ENCODE results near the gene DHRS9. TPM values are rescaled to one million over a fixed set of nuclear protein-coding genes. Genes with fewer than 3 reads are reported as not detected.

The DHRS9 gene
- total RNA-seq, 3 donors from 2014 or later (not counting 1 experiment from before 2014, with no cell fraction given) = 2.4 TPM; not detected in 2

DNA sequence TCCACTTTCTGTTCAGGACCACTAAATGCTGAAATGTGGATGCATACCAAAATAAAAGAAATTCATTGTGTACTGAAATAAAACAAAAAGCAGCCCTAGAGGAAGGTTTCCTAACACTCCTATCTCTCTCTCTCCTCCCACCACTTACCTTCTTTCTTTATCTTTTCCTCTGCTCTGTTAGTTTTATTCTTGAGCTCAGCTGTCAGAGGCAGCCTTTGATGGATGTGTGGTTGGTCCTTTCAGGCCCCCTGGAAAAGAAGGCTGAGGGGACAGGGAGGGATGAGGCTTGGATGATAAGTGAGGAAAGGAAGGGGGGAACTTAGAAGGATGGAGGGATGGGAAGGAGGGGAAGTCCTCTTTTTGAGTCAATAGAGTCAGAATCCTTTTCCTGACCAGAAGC lies 47.6 kb downstream of the DHRS9 start:
- Mint-ChIP-seq H3K9me3 (no peaks in the 10 kb centered on the region), H3K27me3 (ENCODE audit: low read depth in 2 of 2) (peaks cover 5 to 6% of the 10 kb centered on the region in 2 donors), H3K36me3 (no peaks in the 10 kb centered on the region), H3K4me1 (no peaks in the 10 kb centered on the region), H3K27ac (no peak overlapping the region), H3K4me3 (no peak overlapping the region)
- Histone ChIP-seq H3K27me3 (ENCODE audit: control insufficient read depth, insufficient read depth, low read length) (no peaks in the 10 kb centered on the region), H3K4me1 (ENCODE audit: control insufficient read depth, insufficient read depth, low read length) (no peaks in the 10 kb centered on the region), H3K36me3 (ENCODE audit: control insufficient read depth, insufficient read depth, low read length) (no peaks in the 10 kb centered on the region), H3K27ac (ENCODE audit: low read length) (no peak overlapping the region), H3K4me3 (ENCODE audit: low read length) (no peak overlapping the region), H3K9me3 (ENCODE audit: control insufficient read depth, insufficient read depth, low read length) (no peaks in the 10 kb centered on the region)
- intact Hi-C loops (cut with micrococcal nuclease) = no loop called here
- ATAC-seq (no peak), DNase-seq (no peak)
- TF ChIP-seq, protein P1, sequence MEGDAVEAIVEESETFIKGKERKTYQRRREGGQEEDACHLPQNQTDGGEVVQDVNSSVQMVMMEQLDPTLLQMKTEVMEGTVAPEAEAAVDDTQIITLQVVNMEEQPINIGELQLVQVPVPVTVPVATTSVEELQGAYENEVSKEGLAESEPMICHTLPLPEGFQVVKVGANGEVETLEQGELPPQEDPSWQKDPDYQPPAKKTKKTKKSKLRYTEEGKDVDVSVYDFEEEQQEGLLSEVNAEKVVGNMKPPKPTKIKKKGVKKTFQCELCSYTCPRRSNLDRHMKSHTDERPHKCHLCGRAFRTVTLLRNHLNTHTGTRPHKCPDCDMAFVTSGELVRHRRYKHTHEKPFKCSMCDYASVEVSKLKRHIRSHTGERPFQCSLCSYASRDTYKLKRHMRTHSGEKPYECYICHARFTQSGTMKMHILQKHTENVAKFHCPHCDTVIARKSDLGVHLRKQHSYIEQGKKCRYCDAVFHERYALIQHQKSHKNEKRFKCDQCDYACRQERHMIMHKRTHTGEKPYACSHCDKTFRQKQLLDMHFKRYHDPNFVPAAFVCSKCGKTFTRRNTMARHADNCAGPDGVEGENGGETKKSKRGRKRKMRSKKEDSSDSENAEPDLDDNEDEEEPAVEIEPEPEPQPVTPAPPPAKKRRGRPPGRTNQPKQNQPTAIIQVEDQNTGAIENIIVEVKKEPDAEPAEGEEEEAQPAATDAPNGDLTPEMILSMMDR (IDR thresholded peaks at IDR 0.05) = no peak

DNA sequence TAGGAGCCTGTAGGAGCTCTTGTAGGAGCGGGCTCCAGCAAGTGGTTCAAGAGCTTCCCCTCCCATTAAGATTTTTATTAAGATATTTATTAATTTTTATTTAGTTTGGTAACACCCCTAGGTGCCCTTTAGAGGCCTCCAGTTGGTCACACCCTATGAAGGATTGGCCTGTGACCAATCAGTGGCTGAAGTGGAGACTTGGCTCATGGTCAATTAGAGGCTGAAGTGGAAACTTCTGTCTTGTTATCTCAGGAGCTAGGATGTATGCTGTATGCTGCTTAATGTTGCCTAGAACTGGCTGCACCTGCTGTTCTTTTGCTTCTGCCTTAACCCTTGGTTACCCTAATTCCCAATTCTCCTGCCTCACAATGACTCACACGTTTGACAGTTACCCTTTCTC lies 48.7 kb downstream of the DHRS9 start:
- no peak overlapping the region for H3K4me3 ChIP-seq (ENCODE audit: low read length)
- TF ChIP-seq, protein P1 (IDR thresholded peaks at IDR 0.05) = no peak
- no peak overlapping the region for H3K27ac Mint-ChIP-seq
- H3K27ac ChIP-seq (ENCODE audit: low read length) = no peak overlapping the region
- peaks cover 5 to 14% of the 10 kb centered on the region in 2 donors for H3K27me3 Mint-ChIP-seq (ENCODE audit: low read depth in 2 of 2)
- H3K4me1 ChIP-seq (ENCODE audit: control insufficient read depth, insufficient read depth, low read length) = no peaks in the 10 kb centered on the region
- no peaks in the 10 kb centered on the region for H3K4me1 Mint-ChIP-seq
- no peak for ATAC-seq
- no peak overlapping the region for H3K4me3 Mint-ChIP-seq
- 65% methylated on average over 1 of the region's 2 CpGs for WGBS (ENCODE audit: insufficient coverage)
- no peaks in the 10 kb centered on the region for H3K36me3 Mint-ChIP-seq
- no peaks in the 10 kb centered on the region for H3K9me3 Mint-ChIP-seq
- intact Hi-C loops (cut with micrococcal nuclease) = no loop called here
- H3K9me3 ChIP-seq (ENCODE audit: control insufficient read depth, insufficient read depth, low read length) = no peaks in the 10 kb centered on the region
- H3K36me3 ChIP-seq (ENCODE audit: control insufficient read depth, insufficient read depth, low read length) = no peaks in the 10 kb centered on the region
- DNase-seq = no peak
- no peaks in the 10 kb centered on the region for H3K27me3 ChIP-seq (ENCODE audit: control insufficient read depth, insufficient read depth, low read length)

DNA sequence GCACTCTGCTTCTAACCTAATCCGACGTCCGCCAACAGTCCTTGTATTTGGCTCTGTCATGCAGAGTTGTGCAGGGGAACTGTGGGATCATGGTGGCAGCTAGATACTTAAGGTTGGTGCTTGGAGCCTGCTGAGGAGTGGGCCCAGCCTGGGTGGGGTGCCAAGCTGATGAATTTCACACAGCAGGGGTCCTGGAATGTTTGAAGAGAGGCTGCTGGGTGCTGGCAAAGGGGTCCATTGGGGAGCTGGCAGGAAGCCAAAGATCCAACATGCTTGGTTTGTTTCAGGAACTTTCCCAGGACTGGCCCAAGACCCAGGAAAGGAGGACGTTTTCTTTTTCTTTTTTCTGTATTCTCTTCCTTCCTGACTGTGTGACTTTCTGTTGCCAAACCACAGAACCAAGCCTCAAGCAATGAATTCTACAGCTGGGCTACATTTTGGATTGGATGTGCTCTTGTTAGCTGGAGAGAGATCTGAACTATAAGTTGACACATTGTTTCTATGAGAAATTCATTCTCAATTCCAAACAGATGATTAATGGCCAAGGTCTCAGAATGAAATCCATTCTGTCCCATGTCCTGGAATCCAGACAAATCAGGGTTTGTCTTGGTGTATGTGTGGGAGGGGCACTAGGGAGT lies 49.9 kb downstream of the DHRS9 start:
- ATAC-seq = no peak
- H3K4me3 ChIP-seq (ENCODE audit: low read length) = no peak overlapping the region
- no peaks in the 10 kb centered on the region for H3K4me1 Mint-ChIP-seq
- H3K4me3 Mint-ChIP-seq = no peak overlapping the region
- H3K27me3 ChIP-seq (ENCODE audit: control insufficient read depth, insufficient read depth, low read length) = no peaks in the 10 kb centered on the region
- H3K27me3 Mint-ChIP-seq (ENCODE audit: low read depth in 2 of 2) = peaks cover 9 to 26% of the 10 kb centered on the region in 2 donors
- H3K36me3 Mint-ChIP-seq = no peaks in the 10 kb centered on the region
- H3K27ac Mint-ChIP-seq = no peak overlapping the region
- no peak for DNase-seq
- TF ChIP-seq, protein P1 (IDR thresholded peaks at IDR 0.05) = no peak
- H3K9me3 Mint-ChIP-seq = no peaks in the 10 kb centered on the region
- intact Hi-C loops (cut with micrococcal nuclease) = no loop called here
- H3K4me1 ChIP-seq (ENCODE audit: control insufficient read depth, insufficient read depth, low read length) = no peaks in the 10 kb centered on the region
- 74% methylated on average over 4 of the region's 4 CpGs for WGBS (ENCODE audit: insufficient coverage)
- H3K9me3 ChIP-seq (ENCODE audit: control insufficient read depth, insufficient read depth, low read length) = no peaks in the 10 kb centered on the region
- no peak overlapping the region for H3K27ac ChIP-seq (ENCODE audit: low read length)
- no peaks in the 10 kb centered on the region for H3K36me3 ChIP-seq (ENCODE audit: control insufficient read depth, insufficient read depth, low read length)

DNA sequence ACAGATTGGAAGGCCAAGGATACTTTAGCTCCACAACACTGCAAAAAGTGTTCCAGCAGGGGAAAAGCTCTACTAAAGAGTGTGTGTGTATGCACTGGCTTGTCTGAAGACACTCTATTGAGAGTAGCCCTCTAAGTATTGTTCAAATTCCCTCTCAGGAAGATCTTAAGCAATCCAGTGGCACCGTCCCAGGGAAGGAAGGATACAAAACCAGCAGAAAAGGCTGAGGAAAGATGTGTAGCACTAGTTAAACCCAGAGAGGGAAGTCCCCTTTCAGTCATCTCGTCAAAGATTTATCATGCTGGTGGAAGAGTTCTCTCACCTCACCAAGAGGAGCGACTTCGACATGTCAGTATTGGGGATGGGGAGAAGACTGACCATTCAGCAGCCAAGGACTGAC lies 50.5 kb downstream of the DHRS9 start:
- intact Hi-C loops (cut with micrococcal nuclease) = no loop called here
- no peak overlapping the region for H3K27ac Mint-ChIP-seq
- H3K4me3 Mint-ChIP-seq = no peak overlapping the region
- no peaks in the 10 kb centered on the region for H3K9me3 Mint-ChIP-seq
- H3K4me1 Mint-ChIP-seq = no peaks in the 10 kb centered on the region
- H3K36me3 Mint-ChIP-seq = no peaks in the 10 kb centered on the region
- Histone ChIP-seq H3K27me3 (ENCODE audit: control insufficient read depth, insufficient read depth, low read length) (no peaks in the 10 kb centered on the region), H3K9me3 (ENCODE audit: control insufficient read depth, insufficient read depth, low read length) (no peaks in the 10 kb centered on the region), H3K4me1 (ENCODE audit: control insufficient read depth, insufficient read depth, low read length) (no peaks in the 10 kb centered on the region), H3K36me3 (ENCODE audit: control insufficient read depth, insufficient read depth, low read length) (no peaks in the 10 kb centered on the region), H3K4me3 (ENCODE audit: low read length) (no peak overlapping the region), H3K27ac (ENCODE audit: low read length) (no peak overlapping the region)
- TF ChIP-seq, protein P1 (IDR thresholded peaks at IDR 0.05) = no peak
- ATAC-seq (no peak), DNase-seq (no peak)
- 69% methylated on average over 2 of the region's 4 CpGs for WGBS (ENCODE audit: insufficient coverage)
- peaks cover 13 to 32% of the 10 kb centered on the region in 2 donors for H3K27me3 Mint-ChIP-seq (ENCODE audit: low read depth in 2 of 2)

All from natural killer cell (primary cell).